Lung (tissue), 12 donors: ENCODE data around the gene TM2D1. TPM values are rescaled to one million over a fixed set of nuclear protein-coding genes. Genes with fewer than 3 reads are reported as not detected.
A peak's percentile ranks its signal among the peaks of the same experiment; 100 is the strongest.
"Not testable (repeated sequence)": the region's sequence is repeated elsewhere in the genome, so short reads cannot be mapped to it uniquely, and the experiment has no call there.

Experiments used
- ATAC-seq: fragments of 200-7000 bp; cut with Tn5 transposase; one replicate; pipeline ENCODE4 v1.9.1; 2020; ENCODE audit warnings: moderate number of reproducible peaks; ENCODE audit not compliant: insufficient read depth, low FRiP score
- DNase-seq, 3 donors: peaks; one replicate each; pipeline ENCODE4 v3.0.0-alpha.2; 2013 to 2017
- H3K27ac ChIP-seq, 2 donors: one replicate each; pipeline ENCODE4 v1.5.1; 2013; ENCODE audit warnings: mild to moderate bottlenecking in 2 of 2, moderate library complexity in 2 of 2, control low read depth in 1 of 2, inconsistent platforms in 1 of 2, low read depth in 1 of 2, low read length in 1 of 2
- H3K27me3 ChIP-seq, 3 donors: one replicate each; pipeline ENCODE4 v1.5.1; 2013; ENCODE audit warnings: low read length in 2 of 3; ENCODE audit not compliant: control insufficient read depth in 3 of 3, insufficient read depth in 3 of 3
- H3K36me3 ChIP-seq, 4 donors: one replicate each; pipeline ENCODE4 v1.5.1; 2013; ENCODE audit warnings: low read length in 4 of 4, mild to moderate bottlenecking in 1 of 4, moderate library complexity in 1 of 4; ENCODE audit not compliant: control insufficient read depth in 4 of 4, insufficient read depth in 4 of 4
- H3K4me1 ChIP-seq, 5 donors: one replicate each; pipeline ENCODE4 v1.5.1; 2013; ENCODE audit warnings: low read length in 5 of 5, mild to moderate bottlenecking in 2 of 5, moderate library complexity in 1 of 5; ENCODE audit not compliant: control insufficient read depth in 5 of 5, insufficient read depth in 5 of 5
- H3K4me3 ChIP-seq: one replicate; pipeline ENCODE4 v1.5.1; 2013; ENCODE audit warnings: mild to moderate bottlenecking, control low read depth, moderate library complexity
- H3K9ac ChIP-seq, 2 donors: one replicate each; pipeline ENCODE4 v1.5.1; 2013; ENCODE audit warnings: low read length in 2 of 2, control low read depth in 1 of 2; ENCODE audit not compliant: insufficient read depth in 1 of 2
- H3K9me3 ChIP-seq, 4 donors: one replicate each; pipeline ENCODE4 v1.5.1; 2013; ENCODE audit warnings: low read length in 3 of 4, mild to moderate bottlenecking in 1 of 4, moderate library complexity in 1 of 4; ENCODE audit not compliant: control insufficient read depth in 4 of 4, insufficient read depth in 3 of 4
- CTCF ChIP-seq: IDR thresholded peaks from 2 replicates; pipeline ENCODE4 v1.5.1; 2012; ENCODE audit warnings: mild to moderate bottlenecking; ENCODE audit errors: control extremely low read depth, extremely low read depth
- WGBS, 2 donors: extraction: QIAGEN DNeasy Blood & Tissue Kit; methylation state at CpG; one replicate each; pipeline ENCODE4 v1.1.7; 2013; 5-methylcytosine and 5-hydroxymethylcytosine counted together
- polyA plus RNA-seq, 2 donors: library from polyadenylated mRNA; stranded (reverse); fragments of 200-250 nt; gene quantifications; one replicate each; pipeline ENCODE4 v1.2.1, GENCODE V29; 2013
- total RNA-seq, 2 donors: library from RNA; depleted of rRNA in 1 of 2; stranded (reverse); fragments of >200 nt in 1 of 2; gene quantifications; one replicate each; pipeline ENCODE4 v1.2.1, GENCODE V29; 2014 to 2021
- donor health status: control.
- donor health status: control.
- donor health status: Bipolar disorder and iron deficiency.
- donor health status: healthy.
- donor health status: DM: yes; HTN: yes; CAD: no.

TM2D1 gene
- total and polyA plus RNA-seq, 4 donors = 15.8 to 94.3 (median 33.7) TPM

GRCh38 chr1:61680500-61680899, 44.4 kb downstream of the TM2D1 start:
- H3K27me3 ChIP-seq = no peaks in the 10 kb centered on the region
- H3K9me3 ChIP-seq = no peaks in the 10 kb centered on the region
- no peak overlapping the region for H3K27ac ChIP-seq
- no peak overlapping the region for H3K4me3 ChIP-seq
- DNase-seq (no peak), ATAC-seq (no peak)
- H3K36me3 ChIP-seq = peaks cover 6 to 14% (median 10%) of the 10 kb centered on the region in 4 donors
- 75 to 82% methylated on average over 2 of the region's 2 CpGs for WGBS, 2 donors
- no peak overlapping the region for H3K9ac ChIP-seq
- no peak for TF ChIP-seq CTCF
- H3K4me1 ChIP-seq = no peaks in the 10 kb centered on the region

- 96 to 99% methylated on average over 2 of the region's 2 CpGs for WGBS, 2 donors
- ATAC-seq, H3K9me3 ChIP-seq: not testable (repeated sequence)
Observed at GRCh38 chr1:61676881-61677280, 48.1 kb downstream of the TM2D1 start.

GRCh38 chr1:61674221-61674620, 50.7 kb downstream of the TM2D1 start:
- no peaks in the 10 kb centered on the region for H3K27me3 ChIP-seq
- H3K4me3 ChIP-seq = no peak overlapping the region
- peaks cover 0 to 2% (median 1%) of the 10 kb centered on the region in 4 donors for H3K36me3 ChIP-seq
- WGBS, 2 donors = 68 to 70% methylated on average over 3 of the region's 3 CpGs
- H3K27ac ChIP-seq = no peak overlapping the region
- ATAC-seq (peak; percentile 53), DNase-seq (no peak)
- no peaks in the 10 kb centered on the region for H3K9me3 ChIP-seq
- no peak for TF ChIP-seq CTCF
- no peak overlapping the region for H3K9ac ChIP-seq
- H3K4me1 ChIP-seq = peaks cover 0 to 2% (median 0%) of the 10 kb centered on the region in 5 donors

More at GRCh38 chr1:61676881-61677280, 48.1 kb downstream of the TM2D1 start:
- H3K27ac ChIP-seq, H3K27me3 ChIP-seq, DNase-seq, H3K4me1 ChIP-seq, H3K36me3 ChIP-seq, H3K9ac ChIP-seq, H3K4me3 ChIP-seq: not testable (repeated sequence)

GRCh38 chr1:61672376-61672775, 52.6 kb downstream of the TM2D1 start:
- WGBS, 2 donors = 84 to 92% methylated on average over 4 of the region's 4 CpGs
- no peak for TF ChIP-seq CTCF
- DNase-seq = no peak
- Histone ChIP-seq H3K27me3 (no peaks in the 10 kb centered on the region), H3K36me3 (peaks cover 0 to 2% (median 0%) of the 10 kb centered on the region in 4 donors), H3K4me1 (peaks cover 0 to 2% (median 0%) of the 10 kb centered on the region in 5 donors), H3K4me3 (no peak overlapping the region), H3K9me3 (no peaks in the 10 kb centered on the region), H3K27ac (no peak overlapping the region), H3K9ac (no peak overlapping the region)
- no peak for ATAC-seq
